ENCODE measurements around the gene GRIA2.
"Not testable (repeated sequence)": the region's sequence is repeated elsewhere in the genome, so short reads cannot be mapped to it uniquely, and the experiment has no call there.

Gene GRIA2

GRCh38 chr4:157220371-157220881 is at the start of gene GRIA2:
Gene GRIA2 (plus strand): TSS chr4:157220728. CDS start chr4:157221043, 315 bp downstream.
- no peaks in the 10 kb centered on the region for H3K4me1 Mint-ChIP-seq
- H3K27me3 Mint-ChIP-seq, result peaks cover 5% of the 10 kb centered on the region
- H3K9me3 Mint-ChIP-seq, result peaks cover 5% of the 10 kb centered on the region
- DNase-seq (ENCODE audit: low spot score in 2 of 2), result no peak
- H3K27ac Mint-ChIP-seq, result no peak within 1 kb of the TSS
- no peak within 1 kb of the TSS for H3K4me3 Mint-ChIP-seq
- ATAC-seq (ENCODE audit: low read depth), result no peak
- H3K36me3 Mint-ChIP-seq, result no peaks in the 10 kb centered on the region

DNA sequence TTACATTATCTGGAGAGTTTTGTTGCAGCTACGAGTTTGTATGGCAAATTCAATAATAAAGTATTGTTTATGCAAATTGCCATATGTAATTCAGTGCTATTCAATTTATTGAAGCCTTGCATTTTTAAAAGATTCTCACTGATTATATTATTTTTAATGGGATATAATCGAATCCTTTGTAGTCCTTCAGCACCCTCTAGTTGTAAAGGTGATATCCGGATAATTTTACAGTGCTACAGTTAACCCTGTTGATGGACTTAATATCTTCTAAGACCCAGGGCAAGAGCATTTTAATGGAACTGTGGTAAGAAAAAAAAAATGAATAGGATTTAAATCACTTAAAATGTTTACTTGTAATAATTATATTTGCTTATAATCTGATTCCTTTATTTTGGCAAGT is 48.5 kb upstream of the GRIA2 start:
- Mint-ChIP-seq H3K36me3 (no peaks in the 10 kb centered on the region), H3K27ac (no peak overlapping the region), H3K9me3 (no peaks in the 10 kb centered on the region), H3K27me3 (no peaks in the 10 kb centered on the region), H3K4me1 (no peaks in the 10 kb centered on the region), H3K4me3 (no peak overlapping the region)
- ATAC-seq (ENCODE audit: low read depth) (no peak), DNase-seq (ENCODE audit: low spot score in 2 of 2) (no peak)

- H3K36me3 Mint-ChIP-seq; H3K27ac Mint-ChIP-seq; ATAC-seq (ENCODE audit: low read depth); DNase-seq (ENCODE audit: low spot score in 2 of 2); H3K27me3 Mint-ChIP-seq; H3K9me3 Mint-ChIP-seq; H3K4me1 Mint-ChIP-seq; H3K4me3 Mint-ChIP-seq: not testable (repeated sequence)
Measured at GRCh38 chr4:157180268-157180667, 40.3 kb upstream of the GRIA2 start.

DNA sequence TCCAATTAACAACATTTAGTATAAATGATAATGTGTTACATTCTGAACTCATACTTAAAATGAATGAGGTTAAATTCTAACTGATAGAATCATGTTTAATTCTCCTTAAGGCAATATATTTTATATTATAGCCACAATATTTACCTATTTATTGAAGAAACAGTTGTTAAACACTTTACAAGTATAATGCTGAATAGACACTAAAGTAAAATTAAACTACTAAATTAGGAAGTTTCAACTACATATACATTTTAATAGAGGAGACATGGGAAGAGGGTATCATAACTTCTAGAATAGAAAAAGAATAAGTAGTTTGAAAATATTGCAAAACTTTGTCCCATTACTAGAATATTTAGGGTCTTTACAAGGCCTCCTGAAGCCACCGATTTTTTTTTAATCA is 36.2 kb upstream of the GRIA2 start:
- H3K36me3 Mint-ChIP-seq, result no peaks in the 10 kb centered on the region
- no peak overlapping the region for H3K27ac Mint-ChIP-seq
- no peak for DNase-seq (ENCODE audit: low spot score in 2 of 2)
- no peaks in the 10 kb centered on the region for H3K9me3 Mint-ChIP-seq
- no peak for ATAC-seq (ENCODE audit: low read depth)
- no peaks in the 10 kb centered on the region for H3K27me3 Mint-ChIP-seq
- no peaks in the 10 kb centered on the region for H3K4me1 Mint-ChIP-seq
- H3K4me3 Mint-ChIP-seq, result no peak overlapping the region

DNA sequence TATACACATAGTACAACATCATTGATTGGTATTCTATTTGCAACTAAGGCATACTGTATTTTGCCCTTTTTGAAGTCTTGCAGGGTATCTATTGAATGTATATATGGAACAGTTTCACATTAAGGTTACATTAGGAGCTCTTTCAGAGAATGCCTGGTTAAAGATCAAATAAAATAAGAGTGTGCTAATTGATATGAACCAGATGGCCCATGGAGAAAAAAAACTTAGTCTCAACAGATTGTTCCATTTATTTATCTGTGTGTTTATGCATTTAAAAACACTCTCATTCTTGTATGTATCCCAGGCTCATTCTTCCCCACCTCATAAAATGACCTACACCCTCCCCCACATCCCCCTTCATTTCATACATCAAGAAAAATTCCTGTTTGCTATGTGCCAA is 35.2 kb upstream of the GRIA2 start:
- Mint-ChIP-seq H3K27ac (no peak overlapping the region), H3K4me1 (no peaks in the 10 kb centered on the region), H3K27me3 (no peaks in the 10 kb centered on the region), H3K4me3 (no peak overlapping the region), H3K9me3 (no peaks in the 10 kb centered on the region), H3K36me3 (no peaks in the 10 kb centered on the region)
- DNase-seq (ENCODE audit: low spot score in 2 of 2) (no peak), ATAC-seq (ENCODE audit: low read depth) (no peak)

DNA sequence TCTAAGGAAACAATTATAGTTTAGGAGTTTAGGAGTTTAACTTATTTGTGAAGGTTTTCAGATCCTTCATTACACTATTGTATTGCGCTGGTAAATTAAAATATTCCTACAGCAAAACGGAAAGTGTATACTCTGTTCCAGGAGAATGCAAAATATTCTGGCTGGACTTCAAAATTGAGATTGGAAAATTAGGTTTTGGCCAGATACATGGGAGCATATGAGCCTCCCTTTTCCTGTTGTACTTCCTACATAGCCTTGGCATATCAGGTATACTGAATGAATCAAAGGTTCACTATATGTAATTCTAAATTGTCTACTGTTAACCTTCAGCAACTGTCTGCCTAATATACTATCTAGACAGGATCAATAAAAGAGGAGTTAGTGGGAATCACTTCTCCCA is 25.2 kb upstream of the GRIA2 start:
- Mint-ChIP-seq H3K4me1 (no peaks in the 10 kb centered on the region), H3K36me3 (no peaks in the 10 kb centered on the region), H3K9me3 (peaks cover 3% of the 10 kb centered on the region), H3K4me3 (no peak overlapping the region), H3K27me3 (no peaks in the 10 kb centered on the region), H3K27ac (no peak overlapping the region)
- DNase-seq (ENCODE audit: low spot score in 2 of 2), result no peak
- no peak for ATAC-seq (ENCODE audit: low read depth)

GRCh38 chr4:157196046-157196445 is 24.5 kb upstream of the GRIA2 start:
- Mint-ChIP-seq H3K4me3 (no peak overlapping the region), H3K27ac (no peak overlapping the region), H3K27me3 (no peaks in the 10 kb centered on the region), H3K9me3 (peaks cover 3% of the 10 kb centered on the region), H3K4me1 (no peaks in the 10 kb centered on the region), H3K36me3 (no peaks in the 10 kb centered on the region)
- ATAC-seq (ENCODE audit: low read depth) (no peak), DNase-seq (ENCODE audit: low spot score in 2 of 2) (no peak)

GRCh38 chr4:157204634-157205244 is 15.8 kb upstream of the GRIA2 start:
- H3K9me3 Mint-ChIP-seq, result peaks cover 5% of the 10 kb centered on the region
- H3K4me3 Mint-ChIP-seq, result no peak overlapping the region
- no peak for DNase-seq (ENCODE audit: low spot score in 2 of 2)
- no peaks in the 10 kb centered on the region for H3K27me3 Mint-ChIP-seq
- H3K4me1 Mint-ChIP-seq, result no peaks in the 10 kb centered on the region
- H3K36me3 Mint-ChIP-seq, result no peaks in the 10 kb centered on the region
- H3K27ac Mint-ChIP-seq, result no peak overlapping the region
- no peak for ATAC-seq (ENCODE audit: low read depth)

- peaks cover 5% of the 10 kb centered on the region for H3K27me3 Mint-ChIP-seq
- no peaks in the 10 kb centered on the region for H3K36me3 Mint-ChIP-seq
- ATAC-seq (ENCODE audit: low read depth), result no peak
- no peaks in the 10 kb centered on the region for H3K4me1 Mint-ChIP-seq
- no peak overlapping the region for H3K4me3 Mint-ChIP-seq
- DNase-seq (ENCODE audit: low spot score in 2 of 2), result no peak
- peaks cover 5% of the 10 kb centered on the region for H3K9me3 Mint-ChIP-seq
- H3K27ac Mint-ChIP-seq, result no peak overlapping the region
Measured at GRCh38 chr4:157217708-157218107, 2.8 kb upstream of the GRIA2 start.

GRCh38 chr4:157219711-157220370 is 687 bp upstream of the GRIA2 start:
- ATAC-seq (ENCODE audit: low read depth) (no peak), DNase-seq (ENCODE audit: low spot score in 2 of 2) (no peak)
- Mint-ChIP-seq H3K4me1 (no peaks in the 10 kb centered on the region), H3K27me3 (peaks cover 5% of the 10 kb centered on the region), H3K4me3 (no peak overlapping the region), H3K36me3 (no peaks in the 10 kb centered on the region), H3K9me3 (peaks cover 5% of the 10 kb centered on the region), H3K27ac (no peak overlapping the region)

DNA sequence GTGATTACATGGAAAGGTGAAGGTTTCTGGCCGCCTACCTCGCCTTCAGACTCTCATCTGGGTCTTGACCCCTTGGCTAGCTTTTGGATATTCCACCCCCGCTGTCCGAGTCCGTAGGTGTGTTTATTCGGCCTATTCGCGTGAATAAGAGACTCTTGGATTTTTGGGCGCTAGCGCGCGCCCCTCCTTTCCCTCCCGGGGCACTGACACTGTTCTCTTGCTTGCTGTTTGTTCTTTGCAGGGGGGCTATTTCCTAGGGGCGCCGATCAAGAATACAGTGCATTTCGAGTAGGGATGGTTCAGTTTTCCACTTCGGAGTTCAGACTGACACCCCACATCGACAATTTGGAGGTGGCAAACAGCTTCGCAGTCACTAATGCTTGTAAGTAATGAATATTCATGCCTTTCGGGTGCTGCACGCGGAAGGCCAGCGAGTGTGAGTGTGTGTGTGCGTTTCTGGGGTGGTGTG is 932 bp downstream of the GRIA2 start:
- H3K9me3 Mint-ChIP-seq, result peaks cover 5% of the 10 kb centered on the region
- no peak for DNase-seq (ENCODE audit: low spot score in 2 of 2)
- no peak for ATAC-seq (ENCODE audit: low read depth)
- H3K4me1 Mint-ChIP-seq, result no peaks in the 10 kb centered on the region
- no peaks in the 10 kb centered on the region for H3K36me3 Mint-ChIP-seq
- H3K4me3 Mint-ChIP-seq, result no peak overlapping the region
- peaks cover 5% of the 10 kb centered on the region for H3K27me3 Mint-ChIP-seq
- no peak overlapping the region for H3K27ac Mint-ChIP-seq

DNA sequence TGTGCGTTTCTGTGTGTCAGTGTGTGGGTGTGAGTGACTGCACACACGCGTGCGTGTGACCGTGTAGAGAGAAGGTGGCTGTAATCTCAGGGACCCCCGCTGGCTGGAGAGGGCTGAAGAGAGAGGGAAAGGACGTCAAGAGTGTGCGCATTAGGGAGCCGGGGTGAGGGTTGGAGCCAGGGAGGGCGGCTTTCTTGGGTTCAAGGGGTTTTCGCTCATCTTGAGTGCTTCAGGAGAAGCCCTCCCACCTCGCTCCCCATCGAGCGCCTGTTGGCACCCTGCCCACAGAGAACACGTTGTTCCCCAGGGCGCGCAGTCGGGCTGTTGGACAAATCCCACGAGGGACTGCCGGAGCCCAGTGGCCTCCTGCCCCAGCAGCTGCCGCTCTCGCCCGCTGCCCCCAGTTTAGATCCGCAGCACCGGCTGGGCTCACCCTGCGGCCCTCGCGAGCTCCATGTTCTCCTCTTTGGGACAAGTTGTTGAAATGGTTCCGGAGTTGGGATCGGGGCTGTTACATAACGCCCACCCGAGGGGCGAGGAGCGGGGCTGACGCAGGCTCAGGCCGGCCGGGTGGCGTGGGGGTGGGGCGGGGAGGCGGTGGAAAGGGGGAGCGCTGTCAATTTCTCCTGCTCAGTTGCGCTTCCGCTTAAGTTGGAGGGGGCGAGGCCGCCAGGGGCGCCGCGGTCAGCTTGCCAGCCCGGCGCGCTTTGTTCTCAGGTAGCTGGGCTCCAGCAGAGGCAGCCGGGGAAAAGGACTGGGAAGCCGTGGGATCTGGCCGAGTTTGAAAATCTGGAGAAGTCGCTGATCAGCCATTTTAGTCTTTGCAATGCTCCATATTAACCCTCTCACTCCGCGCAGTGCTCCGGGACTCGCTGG is 1.6 kb downstream of the GRIA2 start:
- no peak overlapping the region for H3K4me3 Mint-ChIP-seq
- no peak for DNase-seq (ENCODE audit: low spot score in 2 of 2)
- H3K36me3 Mint-ChIP-seq, result no peaks in the 10 kb centered on the region
- no peaks in the 10 kb centered on the region for H3K4me1 Mint-ChIP-seq
- peaks cover 5% of the 10 kb centered on the region for H3K9me3 Mint-ChIP-seq
- peaks cover 5% of the 10 kb centered on the region for H3K27me3 Mint-ChIP-seq
- ATAC-seq (ENCODE audit: low read depth), result no peak
- H3K27ac Mint-ChIP-seq, result no peak overlapping the region

DNA sequence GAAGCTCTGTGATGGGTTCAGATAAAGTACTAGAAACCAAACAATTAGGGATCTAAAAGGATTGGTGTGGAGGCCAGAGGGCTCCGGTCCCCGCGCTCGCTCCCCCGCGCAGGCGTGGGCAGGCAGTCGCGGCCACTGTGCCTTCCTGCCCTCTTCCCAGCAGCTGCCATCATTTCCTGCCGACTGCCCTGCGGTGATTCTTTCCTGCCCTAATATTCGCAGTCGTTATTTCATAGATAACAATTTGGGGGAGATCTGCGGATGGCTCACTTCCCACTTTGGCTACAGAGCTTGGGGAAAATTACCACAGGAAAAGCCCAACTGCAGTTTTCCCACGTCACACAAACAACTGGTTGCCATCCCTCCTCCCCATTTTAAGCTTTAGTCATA is 2.2 kb downstream of the GRIA2 start:
- Mint-ChIP-seq H3K36me3 (no peaks in the 10 kb centered on the region), H3K4me3 (no peak overlapping the region)
- no peak for DNase-seq (ENCODE audit: low spot score in 2 of 2)

DNA sequence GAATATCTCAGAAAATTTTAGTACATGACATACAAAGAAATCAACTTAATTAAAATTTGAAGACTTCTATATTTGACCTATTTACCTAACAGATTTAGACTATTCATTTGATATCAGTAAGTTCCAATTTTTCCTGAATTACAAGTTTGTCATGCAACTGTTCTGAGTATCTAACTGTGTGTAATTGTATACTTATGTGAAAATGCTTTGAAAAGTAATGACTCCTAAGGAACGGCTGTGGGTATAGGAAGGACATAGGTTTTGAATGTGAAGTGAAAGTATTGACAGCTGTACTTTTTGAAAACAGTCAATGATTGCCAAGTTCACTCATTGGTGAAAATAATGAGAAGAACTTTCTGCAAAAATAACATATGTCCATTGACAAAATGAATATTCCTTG is 2.9 kb downstream of the GRIA2 start:
- Mint-ChIP-seq H3K9me3 (peaks cover 5% of the 10 kb centered on the region), H3K36me3 (no peaks in the 10 kb centered on the region), H3K4me3 (no peak overlapping the region), H3K27me3 (peaks cover 5% of the 10 kb centered on the region), H3K27ac (no peak overlapping the region), H3K4me1 (no peaks in the 10 kb centered on the region)
- ATAC-seq (ENCODE audit: low read depth), result no peak
- no peak for DNase-seq (ENCODE audit: low spot score in 2 of 2)

More for the DNA sequence above, 2.2 kb downstream of the GRIA2 start:
- H3K4me1 Mint-ChIP-seq, result no peaks in the 10 kb centered on the region
- H3K9me3 Mint-ChIP-seq, result peaks cover 5% of the 10 kb centered on the region
- H3K27ac Mint-ChIP-seq, result no peak overlapping the region
- ATAC-seq (ENCODE audit: low read depth), result no peak
- peaks cover 5% of the 10 kb centered on the region for H3K27me3 Mint-ChIP-seq
